Pulmonary artery endothelial cell (primary cell): ENCODE results near the gene KCNIP3. TPM values are rescaled to one million over a fixed set of nuclear protein-coding genes. Genes with fewer than 3 reads are reported as not detected.
"Not testable (repeated sequence)": the region's sequence is repeated elsewhere in the genome, so short reads cannot be mapped to it uniquely, and the experiment has no call there.

Source experiments
- DNase-seq: peaks from one replicate; pipeline ENCODE4 v3.0.0-alpha.2; 2011; ENCODE audit warnings: low read depth, low spot score
- total RNA-seq: library from RNA; depleted of rRNA; stranded (reverse); fragments of >200 nt; gene quantifications from 2 replicates; pipeline ENCODE4 v1.2.3, GENCODE V29; 2014

KCNIP3 gene
- total RNA-seq, 1 donor from 2014 or later, result 0.33 TPM

DNA sequence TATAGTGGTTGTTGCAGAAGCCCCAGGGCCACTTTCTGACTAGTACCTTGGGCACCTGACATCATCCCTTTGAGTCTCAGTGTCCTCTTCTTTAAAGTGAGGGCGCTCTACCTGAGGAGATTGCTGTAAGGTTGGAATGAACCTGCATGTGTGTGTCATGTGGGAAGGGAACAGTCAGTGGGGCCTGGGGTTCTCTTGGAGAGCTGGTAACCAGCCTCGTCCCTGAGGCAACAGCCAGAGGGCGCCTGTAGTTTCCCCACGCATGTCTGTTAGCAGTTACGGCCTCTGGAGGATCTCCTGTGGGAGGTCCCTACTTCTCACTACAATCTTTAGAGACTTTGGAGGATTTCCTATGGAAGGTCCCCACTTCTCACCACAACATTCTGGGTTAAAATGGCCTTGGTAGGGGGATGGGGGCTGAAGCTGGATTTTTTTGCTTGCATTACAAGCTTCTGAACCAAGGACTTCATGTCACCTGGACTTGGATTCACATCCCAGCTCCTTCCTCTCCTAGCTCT is 106.1 kb downstream of the KCNIP3 start:
- DNase-seq, result not testable (repeated sequence)

DNA sequence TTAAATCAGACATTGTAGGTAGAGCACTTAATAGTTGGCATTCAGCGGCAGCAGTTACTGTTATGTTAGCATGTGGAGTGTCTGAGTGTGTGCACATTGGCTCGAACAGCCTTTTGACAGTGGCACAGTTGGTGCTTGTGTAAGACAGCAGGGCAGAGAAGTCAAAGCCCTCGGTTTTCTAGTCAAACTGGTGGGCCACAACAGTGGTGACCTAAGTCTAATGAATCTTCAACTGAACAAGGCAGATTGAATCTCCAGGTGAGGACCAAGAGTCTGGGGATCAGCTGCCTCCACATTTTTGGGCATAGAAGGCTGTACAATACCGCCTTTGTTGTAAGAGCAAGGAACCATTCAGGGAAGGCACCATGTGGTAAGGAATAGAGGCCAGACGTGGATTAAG is 106.7 kb downstream of the KCNIP3 start:
- DNase-seq, result not testable (repeated sequence)

DNA sequence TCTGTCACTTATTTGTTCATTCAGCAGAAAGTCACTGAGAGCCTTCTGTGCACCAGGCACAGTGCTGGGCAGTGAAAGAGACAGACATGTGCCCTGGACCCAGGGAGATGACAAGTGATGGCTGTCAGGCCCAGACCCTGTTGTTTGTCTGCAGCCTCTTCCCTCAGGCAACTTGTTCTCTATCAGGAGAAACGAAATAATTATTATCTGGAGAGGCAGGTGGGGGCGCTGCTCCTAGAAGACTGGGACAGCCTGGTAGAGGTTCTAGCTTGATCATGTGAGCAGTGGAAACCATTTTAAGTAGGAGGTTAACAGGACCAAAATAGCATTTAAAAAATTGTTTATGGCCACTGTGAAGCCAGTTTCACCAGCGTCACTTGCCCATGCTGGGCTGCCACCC is 107.5 kb downstream of the KCNIP3 start:
- DNase-seq, result not testable (repeated sequence)

DNA sequence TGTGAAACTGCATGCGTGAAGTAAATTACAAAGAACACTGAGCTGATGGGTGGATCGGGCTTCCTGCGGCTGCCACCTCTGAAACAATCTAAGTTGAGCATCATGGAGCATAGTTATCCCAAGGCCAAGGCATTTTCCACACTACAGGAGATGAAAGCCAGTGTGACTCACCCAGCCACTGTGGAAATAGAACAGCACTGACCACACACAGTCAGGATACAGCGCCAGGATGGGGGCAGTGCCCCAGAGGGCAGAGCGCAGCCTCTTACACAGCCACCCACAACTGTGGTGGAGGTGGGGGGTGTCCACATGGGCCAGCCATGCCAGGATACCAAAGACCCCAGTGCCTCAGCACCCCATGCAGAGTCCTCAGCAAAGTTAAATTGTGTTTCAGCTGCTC is 114.1 kb downstream of the KCNIP3 start:
- DNase-seq, result not testable (repeated sequence)

DNA sequence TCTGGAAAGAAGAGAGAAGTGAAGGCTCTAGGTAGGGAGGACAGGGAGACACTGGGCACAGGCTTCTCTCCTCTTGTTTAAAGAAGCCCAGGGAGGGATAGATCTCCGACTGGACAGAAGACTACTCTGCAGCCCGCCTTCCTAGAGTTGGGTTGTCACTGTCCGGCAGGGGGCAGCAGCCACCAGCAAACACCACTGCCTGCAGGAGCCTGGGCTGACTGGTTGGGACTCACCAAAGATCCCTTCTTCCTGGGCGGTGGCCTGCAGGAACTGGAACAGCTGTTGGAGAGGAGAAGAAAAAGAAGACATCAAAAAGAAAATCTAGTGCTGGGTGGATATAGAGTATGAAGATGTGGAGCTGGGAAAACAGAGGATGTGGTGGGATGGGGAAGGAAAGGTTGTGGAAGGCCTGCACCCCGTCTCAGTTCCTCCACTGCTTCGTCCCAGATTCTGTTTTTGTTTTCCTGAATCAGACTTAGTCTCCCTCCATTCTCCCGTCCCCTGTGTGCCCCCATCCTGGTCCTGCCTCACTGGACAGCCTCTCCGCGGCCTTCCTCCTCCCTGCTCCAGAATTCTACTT is 117.0 kb downstream of the KCNIP3 start:
- DNase-seq, result not testable (repeated sequence)

DNA sequence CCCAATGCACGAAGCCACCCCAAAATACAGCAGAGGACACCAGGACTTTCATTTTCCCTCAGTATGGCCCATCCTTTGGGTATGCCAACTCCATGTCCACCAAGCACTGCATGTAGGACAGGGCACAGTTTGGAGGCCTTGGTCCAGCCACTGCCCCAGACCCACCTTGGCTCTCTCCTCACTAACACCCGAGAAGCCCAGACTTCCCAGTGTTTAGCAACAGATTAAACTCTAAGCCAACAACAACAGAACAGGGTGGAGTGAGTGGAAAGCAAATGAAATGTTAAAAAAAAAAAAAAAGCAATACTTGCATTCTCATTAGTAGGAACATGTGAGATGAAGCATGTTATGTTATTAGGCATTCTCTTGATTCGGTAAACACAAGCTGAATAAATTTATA is 118.0 kb downstream of the KCNIP3 start:
- DNase-seq, result not testable (repeated sequence)

DNA sequence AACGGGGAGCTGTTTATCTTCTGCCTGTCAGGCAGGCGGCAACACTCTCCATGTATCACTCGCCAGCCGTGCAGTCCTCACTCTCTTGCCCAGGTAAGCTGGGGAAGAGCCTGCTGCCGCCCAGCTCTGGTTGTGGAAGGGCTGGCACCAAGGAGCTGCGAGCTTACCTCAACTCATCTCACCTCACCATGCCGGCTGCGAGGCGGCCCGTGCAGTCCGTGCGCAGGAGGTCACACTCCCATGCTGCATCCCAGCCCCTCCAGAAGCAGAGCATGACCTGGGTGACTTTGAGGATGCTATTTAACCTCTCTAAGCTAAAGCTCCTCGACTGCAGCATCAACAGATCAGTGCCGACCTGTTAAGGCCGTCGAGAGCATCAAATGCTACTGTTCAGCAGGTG is 118.4 kb downstream of the KCNIP3 start:
- not testable (repeated sequence) for DNase-seq

DNA sequence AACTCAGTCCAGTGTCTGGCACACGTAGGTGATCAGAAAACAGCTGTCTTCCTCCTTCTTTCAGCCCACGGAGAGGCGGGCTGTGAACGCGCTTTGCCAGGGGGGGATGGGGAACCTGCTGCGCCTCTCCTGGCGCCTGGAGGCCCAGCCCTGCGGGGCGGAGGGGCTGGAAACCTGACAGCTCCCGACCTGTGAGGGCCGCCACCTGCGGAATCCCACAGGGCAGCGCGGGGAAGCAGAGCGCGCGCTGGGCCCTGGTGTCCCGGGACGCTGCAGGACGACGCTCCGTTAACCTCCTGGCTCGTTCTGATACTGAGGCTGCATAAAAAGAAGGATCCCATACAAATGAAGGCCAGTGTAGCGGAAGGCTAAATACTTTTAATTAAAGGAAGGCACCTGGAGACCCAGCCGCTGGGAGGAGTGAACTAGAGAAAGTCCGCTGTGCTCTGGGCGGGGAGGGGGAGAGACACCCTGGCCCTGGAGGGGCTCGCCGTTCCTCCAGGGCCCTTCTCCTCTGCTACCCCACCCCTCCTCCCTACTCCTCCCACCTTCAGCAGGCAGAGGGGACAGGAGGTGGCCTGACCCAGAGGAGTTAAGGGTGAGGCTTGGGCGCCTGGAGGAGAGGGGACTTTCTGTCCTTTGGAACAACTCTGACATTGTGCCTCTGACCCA is 130.2 kb downstream of the KCNIP3 start:
- not testable (repeated sequence) for DNase-seq

DNA sequence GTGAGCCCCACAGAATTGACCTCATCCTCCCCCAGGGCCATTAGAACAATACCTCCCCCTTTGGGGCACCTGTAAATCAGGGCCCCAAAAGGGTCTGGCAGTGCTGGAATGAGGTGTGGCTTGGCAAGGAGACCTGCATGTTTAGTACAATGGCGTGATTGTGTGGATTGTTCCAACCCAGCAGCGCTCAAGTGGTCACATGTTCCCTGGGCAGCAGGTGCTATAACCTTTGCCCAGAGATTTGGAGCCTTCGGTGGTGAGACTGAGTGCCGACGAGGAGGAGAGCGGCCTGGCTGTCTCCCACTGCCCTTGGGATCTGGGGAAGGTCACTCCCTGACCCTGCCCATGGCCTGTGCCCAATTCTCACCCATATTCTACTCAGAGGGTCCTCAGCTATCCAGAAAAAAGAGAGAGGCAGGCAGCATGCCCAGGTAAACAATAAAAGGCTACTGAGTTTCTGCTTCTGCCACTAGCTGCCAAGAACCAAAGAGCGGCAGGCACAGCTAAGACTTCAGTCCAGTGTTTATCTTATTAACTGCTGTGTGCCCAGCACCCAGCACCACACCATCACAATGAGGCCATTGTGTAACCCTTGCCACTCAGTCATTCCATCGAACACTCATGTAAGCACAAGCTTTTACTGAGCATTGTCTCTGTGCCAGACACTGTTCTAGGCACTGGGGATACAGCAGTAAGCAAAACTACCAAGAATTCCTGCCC is 132.8 kb downstream of the KCNIP3 start:
- not testable (repeated sequence) for DNase-seq

DNA sequence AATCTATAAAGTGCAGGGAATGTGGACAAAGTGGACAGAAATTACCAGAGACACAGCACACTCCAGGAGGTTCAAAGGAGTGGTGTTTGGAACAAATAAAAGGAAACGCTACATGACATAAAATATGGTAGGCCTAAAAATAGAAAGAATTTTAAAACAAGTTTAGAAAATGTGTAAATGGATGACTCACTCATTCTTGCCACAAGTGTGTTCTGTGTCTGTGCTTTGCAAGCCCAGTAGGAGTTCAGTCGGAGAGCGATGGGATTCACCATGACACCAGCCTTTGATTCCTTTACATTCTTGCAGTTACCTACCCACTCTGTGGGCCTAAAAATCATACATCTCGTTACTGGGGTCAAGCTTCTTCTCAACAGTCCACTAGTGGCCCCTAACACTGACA is 136.2 kb downstream of the KCNIP3 start:
- DNase-seq, result not testable (repeated sequence)

DNA sequence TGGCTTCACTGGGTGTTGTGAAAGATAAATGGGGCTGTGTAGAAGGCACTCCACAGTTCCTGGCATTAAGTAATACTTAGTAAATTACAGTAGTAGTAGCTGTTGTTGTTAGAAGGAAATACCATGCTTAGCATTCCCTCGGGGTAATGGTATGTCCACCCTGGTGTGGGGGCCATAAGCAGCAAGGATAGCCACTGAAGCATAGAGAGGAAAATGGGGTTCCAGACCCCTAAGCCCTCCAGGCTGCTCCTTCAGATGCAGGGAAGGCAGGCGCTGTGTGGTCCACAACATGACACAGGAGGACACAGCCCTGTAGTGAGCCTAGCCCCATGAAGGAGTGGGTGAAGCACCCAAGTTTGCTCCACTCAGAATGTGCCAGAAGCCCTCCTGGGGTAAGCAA is 136.8 kb downstream of the KCNIP3 start:
- not testable (repeated sequence) for DNase-seq

DNA sequence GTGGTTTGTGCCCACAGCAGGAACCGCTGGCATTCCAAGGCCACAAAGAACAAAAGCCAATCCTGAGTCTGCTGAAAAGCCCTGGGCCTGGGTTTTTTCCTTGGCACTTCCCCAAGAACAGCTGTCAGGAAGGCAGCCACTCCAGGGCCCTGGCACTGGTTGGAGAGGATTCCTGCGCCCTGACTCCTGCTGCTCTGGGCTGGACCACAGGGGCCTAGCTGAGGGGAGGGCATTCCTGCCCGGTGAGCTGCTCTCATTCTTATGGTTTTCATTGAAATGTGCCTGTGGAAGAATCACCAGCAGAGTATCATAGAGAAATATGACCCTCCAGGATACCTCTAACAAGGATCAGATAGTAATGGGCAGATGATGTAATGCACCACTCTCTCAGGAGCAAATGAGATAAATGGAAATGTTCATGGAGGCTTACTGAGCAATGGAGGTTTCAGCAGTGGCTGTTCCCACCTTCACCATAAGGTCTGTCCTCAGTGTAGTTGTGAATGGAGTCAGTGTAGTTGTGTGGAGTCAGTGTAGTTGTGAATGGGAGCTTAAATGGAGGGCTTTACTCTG is 137.4 kb downstream of the KCNIP3 start:
- not testable (repeated sequence) for DNase-seq

DNA sequence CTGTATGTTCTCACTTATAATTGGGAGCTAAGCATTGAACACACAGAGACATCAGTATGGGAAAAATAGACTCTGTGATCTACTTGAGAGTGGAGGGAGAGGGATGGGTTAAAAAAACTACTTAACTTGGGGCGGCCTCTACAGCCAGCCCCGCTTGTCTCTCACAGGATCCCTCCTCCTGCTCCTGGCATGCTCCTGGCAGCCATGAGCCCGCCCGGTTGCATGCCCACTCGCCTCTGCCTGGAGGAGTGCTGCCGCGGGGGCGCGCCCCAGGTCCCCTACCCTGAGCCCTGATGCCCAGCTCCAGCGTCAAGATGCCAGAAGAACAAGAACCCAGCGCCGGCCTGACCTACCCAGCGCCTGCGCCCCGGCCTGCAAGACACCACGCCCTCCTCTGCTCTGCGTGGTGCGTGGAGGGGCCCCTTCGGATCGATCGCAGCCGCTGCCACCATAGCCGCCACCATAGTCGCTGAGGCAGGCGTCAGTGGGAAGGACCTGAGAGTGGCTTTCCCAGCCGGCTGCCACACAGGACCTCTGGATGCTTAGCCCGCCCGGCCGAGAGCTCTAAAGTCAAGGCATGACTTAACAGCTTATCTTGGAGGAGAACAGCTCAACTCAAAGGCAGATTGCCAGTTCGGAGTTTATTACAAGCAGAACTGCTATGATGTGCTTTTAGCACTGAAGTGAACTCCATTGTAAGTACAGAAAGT is 138.2 kb downstream of the KCNIP3 start:
- not testable (repeated sequence) for DNase-seq

Other genes with a start within 250 kb of the KCNIP3 start
- gene MRPS5, start 175.5 kb upstream of the KCNIP3 start, total RNA-seq, result 67.9 and 75.9 TPM in 2 replicates
- 10.2 TPM in 2 replicates for gene ZNF514, start 137.5 kb upstream of the KCNIP3 start, total RNA-seq
- 6.7 and 9.4 TPM in 2 replicates for gene ZNF2, start 131.5 kb upstream of the KCNIP3 start, total RNA-seq
- 5.1 and 8.6 TPM in 2 replicates for gene ZNF892, start 89.8 kb upstream of the KCNIP3 start, total RNA-seq
- gene PROM2, start 22.9 kb upstream of the KCNIP3 start, total RNA-seq, result 0.07 and 0.14 TPM in 2 replicates
- 34.0 and 50.0 TPM in 2 replicates for gene FAHD2A, start 105.4 kb downstream of the KCNIP3 start, total RNA-seq
- not detected in 2 replicates for gene TRIM43B, start 187.4 kb downstream of the KCNIP3 start, total RNA-seq